HG03565 (cell line): Measurements from ENCODE around the gene PCDHB4.
"Not testable (repeated sequence)": the region's sequence is repeated elsewhere in the genome, so short reads cannot be mapped to it uniquely, and the experiment has no call there.

Source experiments
- ATAC-seq: cut with Tn5 transposase; IDR thresholded peaks from one replicate; pipeline ENCODE4 v1.9.1; 2021; ENCODE audit warnings: mild to moderate bottlenecking, moderate library complexity; ENCODE audit not compliant: unreplicated experiment

Gene PCDHB4

GRCh38 chr5:141121563-141121962 lies at the start of gene PCDHB4:
Gene PCDHB4 (plus strand): TSS chr5:141121818. CDS start chr5:141121999, 181 bp downstream.
- no peak for ATAC-seq

GRCh38 chr5:141077826-141078225 lies 43.8 kb upstream of the PCDHB4 start:
- ATAC-seq, result no peak

- no peak for ATAC-seq
Measured at GRCh38 chr5:141082228-141082627, 39.4 kb upstream of the PCDHB4 start.

GRCh38 chr5:141084487-141084989 lies 37.1 kb upstream of the PCDHB4 start:
- no peak for ATAC-seq

GRCh38 chr5:141094481-141095262 lies 26.9 kb upstream of the PCDHB4 start, which contains the start of gene PCDHB2:
Gene PCDHB2 (plus strand): TSS chr5:141094615. CDS start chr5:141094791, 176 bp downstream.
- ATAC-seq, result no peak

GRCh38 chr5:141095263-141095641 lies 26.4 kb upstream of the PCDHB4 start:
- ATAC-seq, result no peak

GRCh38 chr5:141096181-141096580 lies 25.4 kb upstream of the PCDHB4 start:
- not testable (repeated sequence) for ATAC-seq

GRCh38 chr5:141096586-141096985 lies 25.0 kb upstream of the PCDHB4 start:
- not testable (repeated sequence) for ATAC-seq

- ATAC-seq, result no peak
Measured at GRCh38 chr5:141100243-141100805, 21.3 kb upstream of the PCDHB4 start, which contains the start of gene PCDHB3. Gene PCDHB3 (plus strand): TSS chr5:141100473. CDS start chr5:141100650, 177 bp downstream.

- ATAC-seq, result no peak
Measured at GRCh38 chr5:141101059-141101458, 20.6 kb upstream of the PCDHB4 start.

- not testable (repeated sequence) for ATAC-seq
Measured at GRCh38 chr5:141102070-141102469, 19.5 kb upstream of the PCDHB4 start.

GRCh38 chr5:141102471-141102870 lies 19.1 kb upstream of the PCDHB4 start:
- ATAC-seq, result not testable (repeated sequence)

GRCh38 chr5:141105350-141105749 lies 16.3 kb upstream of the PCDHB4 start:
- no peak for ATAC-seq

GRCh38 chr5:141119250-141119649 lies 2.4 kb upstream of the PCDHB4 start:
- ATAC-seq, result no peak

GRCh38 chr5:141121985-141122384 lies 367 bp downstream of the PCDHB4 start:
- no peak for ATAC-seq

GRCh38 chr5:141123396-141124135 lies 1.9 kb downstream of the PCDHB4 start:
- ATAC-seq, result not testable (repeated sequence)

- ATAC-seq, result no peak
Measured at GRCh38 chr5:141127305-141127704, 5.7 kb downstream of the PCDHB4 start.

- no peak for ATAC-seq
Measured at GRCh38 chr5:141135030-141135717, 13.6 kb downstream of the PCDHB4 start, which contains the start of gene PCDHB5. Gene PCDHB5 (plus strand): TSS chr5:141135206. CDS start chr5:141135435, 229 bp downstream.

GRCh38 chr5:141135718-141136266 lies 14.2 kb downstream of the PCDHB4 start:
- ATAC-seq, result no peak

- ATAC-seq, result not testable (repeated sequence)
Measured at GRCh38 chr5:141137346-141137745, 15.7 kb downstream of the PCDHB4 start.
